GM12865 (cell line): Measurements from ENCODE around the gene TMEM11.

ENCODE experiments used
- DNase-seq: peaks from one replicate; pipeline ENCODE4 v3.0.0; 2010; ENCODE audit warnings: low read depth
- H3K4me3 ChIP-seq: 2 replicates; pipeline ENCODE4 v1.5.1; 2011; ENCODE audit warnings: mild to moderate bottlenecking, low read depth, low read length, control low read depth
- CTCF ChIP-seq: IDR thresholded peaks from 2 replicates; pipeline ENCODE4 v1.5.1; 2011; ENCODE audit warnings: low read length, control low read depth, low read depth, inconsistent platforms; ENCODE audit not compliant: insufficient read depth; ENCODE audit errors: missing control alignments

The TMEM11 gene

GRCh38 chr17:21247552-21248258 is 33.7 kb upstream of the TMEM11 start:
- H3K4me3 ChIP-seq, result no peak overlapping the region
- DNase-seq, result no peak
- no peak for TF ChIP-seq CTCF

GRCh38 chr17:21246698-21247097 is 32.7 kb upstream of the TMEM11 start:
- no peak for DNase-seq
- H3K4me3 ChIP-seq, result no peak overlapping the region
- no peak for TF ChIP-seq CTCF

- no peak for TF ChIP-seq CTCF
- no peak for DNase-seq
- H3K4me3 ChIP-seq, result no peak overlapping the region
Measured at GRCh38 chr17:21245639-21246084, 31.7 kb upstream of the TMEM11 start.

GRCh38 chr17:21243516-21244303 is 29.7 kb upstream of the TMEM11 start:
- TF ChIP-seq CTCF, result no peak
- DNase-seq, result no peak
- no peak overlapping the region for H3K4me3 ChIP-seq

- no peak for TF ChIP-seq CTCF
- no peak for DNase-seq
- no peak overlapping the region for H3K4me3 ChIP-seq
Measured at GRCh38 chr17:21242780-21243515, 29.0 kb upstream of the TMEM11 start.

GRCh38 chr17:21242026-21242697 is 28.2 kb upstream of the TMEM11 start:
- TF ChIP-seq CTCF, result no peak
- H3K4me3 ChIP-seq, result no peak overlapping the region
- DNase-seq, result no peak
